CD1c-positive myeloid dendritic cell (primary cell): ENCODE data around the gene DPH7.
A peak's percentile ranks its signal among the peaks of the same experiment; 100 is the strongest.
"Not testable (repeated sequence)": the region's sequence is repeated elsewhere in the genome, so short reads cannot be mapped to it uniquely, and the experiment has no call there.

Experiments
- DNase-seq: peaks from one replicate; pipeline ENCODE4 v3.0.0-alpha.2; 2016; ENCODE audit errors: extremely low spot score

The DPH7 gene

DNA sequence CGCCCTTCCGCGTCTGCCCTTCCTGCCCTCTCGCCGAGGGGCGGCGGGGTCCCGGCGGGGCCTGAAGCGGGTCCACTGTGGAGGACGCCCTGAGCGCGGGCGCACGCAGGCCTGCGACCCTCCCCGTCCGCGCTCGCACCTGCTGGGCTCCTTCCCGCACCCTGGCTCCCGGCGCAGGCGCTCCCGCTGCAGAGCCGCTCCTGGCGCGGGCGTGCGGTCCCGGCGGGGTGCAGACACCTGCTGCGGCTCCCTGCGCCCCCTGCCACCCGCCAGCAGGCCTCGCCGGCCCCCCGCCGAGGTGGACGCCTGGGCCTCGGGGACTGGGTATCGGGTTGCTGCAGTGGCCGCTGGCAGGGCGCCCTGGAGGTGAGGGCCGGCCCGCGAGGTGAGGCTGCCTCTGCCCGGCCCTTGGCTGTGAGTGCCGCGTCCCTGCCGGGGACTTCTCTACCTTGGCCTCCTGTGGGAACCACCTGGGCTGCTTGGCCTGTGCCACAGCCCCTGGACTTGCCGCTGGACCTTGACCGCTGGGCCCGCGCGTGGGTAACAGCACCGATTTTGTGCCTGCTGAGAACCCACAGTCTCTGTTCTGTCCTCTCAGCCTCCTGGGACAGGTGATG is 27.4 kb upstream of the DPH7 start:
- DNase-seq, result no peak

DNA sequence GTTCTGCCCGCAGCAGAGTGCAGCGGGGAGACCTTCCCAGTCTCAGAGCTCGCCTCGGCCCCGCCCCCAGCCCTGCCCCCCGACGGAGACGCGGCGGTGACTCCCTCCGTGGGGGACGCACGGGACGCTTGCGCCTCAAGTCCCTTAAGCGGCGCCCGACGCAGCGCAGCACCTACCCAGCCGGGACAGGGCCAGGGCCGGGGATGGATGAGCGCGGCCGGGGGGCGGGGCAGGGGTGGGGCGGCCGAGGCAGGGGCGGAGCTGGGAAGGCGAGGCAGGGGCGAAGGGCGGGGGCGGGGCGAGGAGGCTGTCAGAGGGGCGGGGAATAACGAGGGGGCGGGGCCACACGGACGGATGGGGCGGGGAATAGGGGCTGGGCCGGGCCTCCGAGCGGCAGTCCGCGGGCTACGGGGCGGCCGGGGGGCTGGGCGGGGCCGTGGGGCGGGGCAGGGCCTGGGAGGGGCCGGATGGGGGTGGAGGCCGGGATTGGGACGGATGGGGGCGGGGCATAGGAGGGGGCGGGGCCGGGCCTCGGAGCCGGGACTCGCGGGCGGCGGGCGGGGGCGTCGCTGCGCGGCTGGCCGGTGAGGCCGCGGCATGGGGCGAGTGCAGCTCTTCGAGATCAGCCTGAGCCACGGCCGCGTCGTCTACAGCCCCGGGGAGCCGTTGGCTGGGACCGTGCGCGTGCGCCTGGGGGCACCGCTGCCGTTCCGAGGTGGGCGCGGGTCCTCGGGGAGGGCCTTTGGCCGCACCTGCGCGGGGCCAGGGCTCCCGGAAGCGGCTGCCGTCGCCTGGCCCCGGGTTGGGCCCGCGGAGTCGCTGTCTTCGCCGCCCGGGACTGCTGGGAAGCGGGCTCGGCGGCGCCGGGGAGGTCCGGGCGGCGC is 26.6 kb upstream of the DPH7 start, which contains the start of gene ARRDC1:
TSS of gene ARRDC1 (plus strand) at position 566 of the 884 bp plus-strand sequence. CDS start at position 598, 32 bp downstream.
- peak; percentile 97 for DNase-seq

DNA sequence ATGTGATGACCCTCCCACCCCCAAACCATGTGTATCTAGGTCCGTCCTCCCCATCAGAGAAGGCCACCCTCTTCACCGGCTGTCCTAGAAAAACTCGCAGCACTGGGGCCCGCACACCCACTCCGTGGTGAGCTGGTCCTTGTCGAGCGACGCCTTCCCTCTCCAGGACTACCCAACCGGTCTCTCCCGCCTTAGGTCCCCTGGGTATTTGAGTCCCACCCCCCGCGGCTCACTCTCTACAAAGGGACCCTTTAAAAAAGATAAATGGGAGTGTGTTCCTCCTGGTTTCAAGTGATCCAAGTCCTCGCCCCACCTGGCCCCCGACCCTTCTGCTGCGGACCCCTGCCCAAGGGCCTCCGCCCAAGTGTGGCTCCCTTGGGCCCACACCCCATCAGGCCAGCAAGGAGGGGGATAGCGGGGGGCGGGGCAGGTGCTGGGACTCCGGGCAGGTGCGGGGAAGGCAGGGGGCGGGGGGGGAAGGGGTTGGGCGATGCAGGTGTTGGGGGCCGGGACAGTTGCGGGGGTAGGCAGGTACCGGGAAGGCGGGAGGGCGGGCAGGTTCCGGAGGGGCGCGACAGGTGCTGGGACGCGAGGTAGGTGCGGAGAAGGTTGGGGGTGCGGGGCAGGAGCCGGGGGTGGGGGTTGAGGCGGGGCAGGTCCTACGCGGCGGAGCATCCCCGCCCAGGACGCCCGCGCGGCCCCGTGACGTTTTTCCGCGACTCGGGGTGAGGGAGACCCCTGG is 25.8 kb upstream of the DPH7 start:
- no peak for DNase-seq

DNA sequence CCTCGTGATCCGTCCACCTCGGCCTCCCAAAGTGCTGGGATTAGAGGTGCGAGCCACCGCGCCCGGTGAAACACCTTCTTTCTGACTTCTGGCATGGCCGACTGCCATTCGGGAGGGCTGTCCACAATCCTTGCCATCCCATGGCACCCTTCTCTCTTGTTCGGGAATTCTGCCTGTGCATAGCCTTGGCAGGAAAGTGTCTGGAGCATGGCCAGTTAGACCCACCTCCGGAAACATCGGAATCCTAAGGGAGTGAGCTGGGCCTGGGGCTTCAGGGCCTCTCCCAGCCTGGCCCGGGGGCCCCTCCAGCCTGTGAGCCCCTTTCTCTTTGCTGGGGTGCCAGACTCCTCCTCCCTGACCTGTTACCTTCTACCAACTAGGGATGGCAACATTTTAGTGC is 25.2 kb upstream of the DPH7 start:
- DNase-seq, result no peak

DNA sequence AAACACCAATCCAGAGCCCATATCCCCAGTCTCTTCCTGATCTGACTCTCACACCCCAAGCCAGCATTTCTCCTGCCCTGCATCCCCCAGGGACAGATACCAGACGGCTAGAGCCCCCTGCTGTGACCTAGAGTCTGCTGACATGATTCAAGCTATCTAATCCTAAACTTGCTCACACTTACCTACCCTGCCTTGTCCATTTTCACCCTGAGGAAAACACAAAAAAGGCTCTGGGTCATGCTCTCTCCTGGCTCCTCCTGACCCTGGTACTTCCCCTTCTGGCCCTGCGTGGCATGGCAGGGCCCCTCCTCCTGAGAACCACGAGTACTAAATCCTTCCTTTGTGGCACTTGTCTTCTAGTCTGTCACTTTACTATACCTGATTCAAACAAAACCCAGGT is 23.9 kb upstream of the DPH7 start:
- DNase-seq, result peak; percentile 57

DNA sequence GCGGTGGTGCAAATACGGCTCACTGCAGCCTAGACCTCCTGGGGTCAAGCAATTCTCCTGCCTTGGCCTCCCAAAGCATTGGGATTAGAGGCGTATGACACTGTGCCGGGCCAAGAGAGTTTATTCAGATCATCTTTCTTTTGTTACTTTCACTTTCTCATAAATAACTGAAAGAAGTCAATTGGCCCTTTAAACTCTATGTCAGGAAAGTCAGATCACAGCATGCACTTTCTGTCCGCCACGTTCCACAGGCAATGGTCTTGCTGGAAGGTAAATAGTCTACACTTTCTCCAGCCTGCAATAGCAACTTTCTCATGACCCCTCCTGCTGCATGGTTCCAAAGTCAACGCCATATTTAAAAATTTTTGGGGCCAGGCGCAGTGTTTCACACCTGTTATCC is 20.2 kb upstream of the DPH7 start:
- DNase-seq, result no peak

DNA sequence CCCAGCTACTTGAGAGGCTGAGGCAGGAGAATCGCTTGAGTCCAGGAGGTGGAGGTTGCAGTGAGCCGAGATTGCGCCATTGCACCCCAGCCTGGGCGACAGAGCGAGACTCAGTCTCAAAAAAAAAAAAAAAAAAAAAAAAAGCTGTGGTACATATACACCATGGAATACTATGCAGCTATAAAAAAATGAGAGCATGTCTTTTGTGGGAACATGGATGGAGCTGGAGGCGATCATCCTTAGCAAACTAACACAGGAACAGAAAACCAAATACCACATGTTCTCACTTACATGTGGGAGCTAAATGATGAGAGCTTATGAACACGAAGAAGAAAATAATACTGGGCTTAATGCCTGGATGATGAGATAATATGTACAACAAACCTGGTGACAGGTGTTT is 17.9 kb upstream of the DPH7 start:
- DNase-seq, result not testable (repeated sequence)

DNA sequence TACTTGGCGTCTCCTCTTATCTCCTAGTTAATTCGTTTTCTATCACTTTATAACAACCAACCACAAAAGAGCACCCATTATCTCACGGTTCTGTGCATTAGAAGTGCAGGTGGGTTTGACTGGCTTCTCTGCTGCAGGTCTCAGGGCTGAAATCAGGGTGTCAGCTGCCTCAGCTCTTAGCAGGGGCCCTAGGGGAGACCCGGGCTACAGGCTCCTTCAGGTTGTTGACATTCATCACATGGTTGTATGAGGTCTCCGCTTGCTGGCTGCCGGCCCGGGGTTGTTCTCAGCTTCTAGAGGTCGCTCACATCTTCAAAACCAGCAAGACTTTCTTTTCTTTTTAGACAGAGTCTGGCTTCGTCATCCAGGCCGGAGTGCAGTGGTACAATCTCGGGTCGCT is 14.5 kb upstream of the DPH7 start:
- DNase-seq, result no peak

DNA sequence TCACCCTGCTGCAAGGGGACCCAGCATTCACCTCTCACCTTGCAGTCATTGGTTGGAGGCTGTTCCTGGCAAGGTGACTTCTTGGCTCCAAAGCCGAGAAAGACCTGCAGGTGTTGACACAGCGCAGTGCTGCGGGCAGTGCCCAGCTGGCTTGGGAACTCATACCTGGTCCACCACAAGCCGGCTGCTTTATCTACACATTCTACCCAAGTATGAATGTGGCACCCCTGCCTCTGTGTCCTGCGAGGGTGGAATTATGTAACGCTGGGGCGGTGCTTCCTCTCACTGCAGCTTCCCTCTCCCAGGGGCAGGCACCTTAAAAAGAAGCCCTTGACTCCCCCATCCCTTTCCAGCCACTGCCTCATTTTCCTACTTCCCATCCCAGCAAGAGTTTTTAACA is 14.0 kb upstream of the DPH7 start:
- peak; percentile 35 for DNase-seq

DNA sequence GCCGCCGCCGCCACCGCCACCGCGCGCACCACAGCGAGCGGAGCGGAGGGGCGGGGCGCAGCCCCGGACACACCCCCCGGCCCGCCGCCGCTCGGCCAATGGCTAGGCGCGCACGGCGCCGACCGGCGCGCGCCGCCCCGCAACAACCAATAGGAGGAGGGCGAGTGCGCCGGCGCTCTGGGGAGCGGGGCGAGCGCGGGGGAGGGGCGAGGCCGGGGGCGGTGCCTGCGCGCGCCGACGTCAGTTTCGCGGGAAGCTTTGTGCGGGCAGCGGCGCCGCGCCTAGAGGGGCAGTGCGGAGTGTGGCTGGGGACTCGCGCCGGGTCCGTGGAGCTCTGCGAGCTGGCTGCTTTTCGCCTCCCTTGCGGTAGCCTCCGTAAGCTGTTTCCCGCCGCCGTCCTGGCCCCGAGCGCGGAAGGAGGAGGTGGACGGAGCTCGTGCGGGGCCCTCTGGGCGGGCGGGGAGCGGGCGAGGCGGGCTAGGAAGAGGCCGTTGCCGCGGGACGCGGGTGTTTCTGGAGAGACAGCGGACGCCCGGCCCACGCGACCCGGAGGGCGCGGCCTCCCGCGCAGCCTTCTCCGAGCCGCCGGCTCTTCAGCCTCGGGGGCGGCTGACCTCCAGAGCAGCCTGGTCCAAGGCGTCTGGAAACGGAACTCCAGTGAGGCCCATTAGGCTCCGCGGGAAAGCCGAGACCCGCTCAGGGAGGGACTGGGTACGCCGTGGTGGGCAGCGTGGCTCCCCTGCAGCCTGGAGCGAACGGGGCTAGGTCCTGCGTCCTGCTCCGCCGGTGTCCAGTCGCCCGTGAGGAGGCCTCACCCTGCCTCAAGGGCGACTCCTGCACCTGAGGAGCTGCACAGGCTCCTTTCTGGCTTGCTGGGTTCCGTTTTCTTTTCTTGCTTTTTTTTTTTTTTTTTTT is 12.0 kb upstream of the DPH7 start, which contains the start of gene ZMYND19:
TSS of gene ZMYND19 (minus strand) at position 44 of the 915 bp plus-strand sequence. CDS start 249 bp downstream, outside the sequence.
- DNase-seq, result peak; percentile 96

DNA sequence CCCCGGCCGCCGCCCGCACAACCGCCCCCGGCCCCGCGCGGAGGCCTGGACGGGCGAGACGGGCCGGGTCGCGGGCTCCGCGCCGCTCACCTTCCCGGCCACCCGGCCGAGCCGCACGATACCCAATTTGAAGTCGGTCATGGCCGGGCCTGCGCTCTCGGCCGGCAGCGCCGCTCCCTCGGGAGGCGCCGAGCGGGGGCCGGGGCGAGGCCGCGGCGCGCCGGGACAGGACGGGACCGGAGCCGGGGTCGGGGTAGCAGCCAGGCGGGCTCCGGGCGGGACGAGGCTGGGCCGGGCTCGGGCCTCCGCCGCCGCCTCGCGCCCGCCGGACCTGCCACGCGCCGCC is 11.4 kb upstream of the DPH7 start:
- DNase-seq, result no peak

DNA sequence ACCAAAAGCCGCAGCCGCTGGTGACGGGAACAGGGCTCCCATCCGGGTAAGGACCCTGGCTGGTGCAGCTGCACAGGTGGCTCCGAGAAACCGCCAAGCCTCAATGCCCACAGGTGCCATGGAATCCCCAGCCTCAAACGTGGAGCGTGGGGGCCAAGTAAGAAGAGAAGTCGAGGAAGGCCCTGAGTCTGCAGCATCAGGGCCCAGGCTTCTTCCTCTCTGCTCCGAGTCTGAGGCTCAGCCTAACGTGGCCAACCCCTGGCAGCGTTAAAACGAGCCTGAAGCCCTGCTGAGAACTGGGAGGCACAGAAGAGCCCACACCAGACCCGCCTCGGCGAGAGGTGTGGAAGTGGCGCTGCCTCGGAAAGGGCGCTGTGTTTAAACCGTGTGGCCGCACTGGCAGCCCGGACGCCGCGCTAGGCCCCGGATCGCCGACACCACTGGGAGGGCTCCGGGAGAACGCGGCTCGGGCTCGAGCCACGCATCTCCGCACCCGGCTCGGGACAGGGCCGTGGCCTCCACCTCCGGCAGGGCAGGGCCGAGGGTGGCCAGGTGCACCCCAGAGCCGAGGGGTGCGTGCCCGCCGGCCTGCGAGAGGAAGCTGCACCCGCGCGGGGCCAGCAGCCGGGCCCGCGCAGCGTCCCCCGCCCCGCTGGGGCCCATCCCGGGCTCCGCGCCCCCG is 10.9 kb upstream of the DPH7 start:
- peak; percentile 20 for DNase-seq

DNA sequence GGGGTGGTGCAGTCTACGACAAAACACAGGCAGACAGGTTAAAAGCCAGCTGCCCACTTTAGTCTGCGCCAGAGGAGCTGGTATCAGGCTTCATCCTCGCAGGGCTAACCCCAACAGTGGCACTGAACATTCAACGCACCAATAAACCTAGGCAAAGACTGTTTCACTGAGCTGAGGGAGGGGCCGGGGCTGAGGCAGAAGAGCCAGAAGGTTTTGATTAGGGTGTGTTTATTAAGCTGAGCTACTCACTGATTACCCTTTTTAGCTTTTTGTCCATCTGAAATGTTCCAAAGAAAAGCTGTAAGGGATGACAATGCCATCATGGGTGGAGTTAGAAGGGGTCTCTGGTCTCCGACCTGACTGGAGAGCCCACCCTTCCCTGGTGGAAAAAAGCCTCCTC is 10.2 kb upstream of the DPH7 start:
- no peak for DNase-seq

DNA sequence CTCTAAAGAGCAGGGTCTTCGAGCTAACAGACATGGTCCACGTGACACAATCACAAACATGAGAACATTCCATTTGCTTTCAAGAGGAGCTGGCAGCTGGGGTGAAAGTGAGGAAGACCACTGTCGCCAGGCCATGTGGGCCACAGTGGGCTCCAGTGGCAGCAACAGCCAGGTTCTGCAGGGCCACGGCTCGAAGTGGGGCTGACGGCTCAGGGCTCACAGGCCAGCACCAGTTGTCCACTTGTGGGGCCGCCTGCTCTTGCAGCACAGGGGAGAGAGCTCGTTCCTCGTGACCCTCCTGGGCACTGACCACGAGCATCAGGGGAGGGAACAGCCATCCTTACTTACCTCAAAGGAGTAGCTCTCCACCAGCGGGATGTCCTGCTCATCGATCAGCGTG is 9.6 kb upstream of the DPH7 start:
- no peak for DNase-seq

DNA sequence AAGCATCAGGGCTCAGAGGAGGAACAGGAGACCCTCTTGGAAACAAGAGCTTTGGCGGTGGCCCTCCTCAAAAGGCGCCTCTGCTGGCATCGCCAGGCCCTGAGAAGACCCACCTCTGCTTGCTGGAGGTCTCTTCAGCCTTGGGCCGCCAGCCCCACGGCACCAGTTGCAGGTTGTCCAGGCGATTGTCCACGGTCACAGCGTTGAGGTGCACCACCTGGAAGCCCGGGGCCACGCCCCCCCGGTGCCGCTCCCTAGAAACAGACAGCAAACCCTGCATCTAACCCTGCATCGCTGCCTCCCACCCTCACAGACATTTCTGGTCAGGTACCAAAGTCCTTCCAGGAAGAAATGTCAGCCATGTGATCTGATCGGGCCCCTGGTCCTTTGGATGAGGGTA is 8.1 kb upstream of the DPH7 start:
- no peak for DNase-seq

DNA sequence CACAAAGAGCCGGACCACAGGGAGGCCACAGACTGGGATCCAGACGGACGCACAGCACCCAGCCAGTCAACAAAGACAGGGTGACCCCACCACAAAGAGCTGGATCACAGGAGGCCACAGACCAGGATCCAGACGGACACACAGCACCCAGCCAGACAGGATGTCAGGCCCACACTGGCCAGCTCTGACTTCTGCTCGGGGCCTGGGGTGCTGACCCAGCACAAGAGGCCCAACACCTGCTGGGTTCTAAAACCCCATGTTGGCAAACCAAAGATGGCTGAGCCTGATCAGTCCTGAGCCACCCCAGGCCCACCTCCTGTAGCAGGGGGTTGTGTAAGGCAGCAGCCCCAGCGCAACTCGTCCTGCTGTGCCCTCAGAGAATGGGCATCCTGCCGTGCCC is 5.2 kb upstream of the DPH7 start:
- no peak for DNase-seq

DNA sequence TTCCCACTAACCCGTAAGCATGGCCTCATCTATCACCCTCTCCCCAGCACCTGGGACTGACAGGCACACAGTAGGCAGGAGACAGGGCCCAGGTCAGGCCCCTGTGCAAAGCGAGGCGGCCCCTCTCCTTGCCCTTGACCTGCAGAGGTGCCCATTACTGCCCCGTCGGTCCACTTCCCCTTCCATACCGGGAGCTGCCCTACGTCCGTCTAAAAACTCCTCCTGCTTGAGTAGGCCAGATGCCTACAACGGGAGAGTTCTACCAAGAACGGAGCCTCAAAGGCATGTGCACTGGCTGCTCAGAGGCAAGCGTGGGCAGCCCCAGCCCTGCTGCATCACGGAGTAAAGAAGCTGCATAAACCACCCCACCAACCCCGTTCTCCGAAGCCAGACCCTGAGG is 4.6 kb upstream of the DPH7 start:
- no peak for DNase-seq

DNA sequence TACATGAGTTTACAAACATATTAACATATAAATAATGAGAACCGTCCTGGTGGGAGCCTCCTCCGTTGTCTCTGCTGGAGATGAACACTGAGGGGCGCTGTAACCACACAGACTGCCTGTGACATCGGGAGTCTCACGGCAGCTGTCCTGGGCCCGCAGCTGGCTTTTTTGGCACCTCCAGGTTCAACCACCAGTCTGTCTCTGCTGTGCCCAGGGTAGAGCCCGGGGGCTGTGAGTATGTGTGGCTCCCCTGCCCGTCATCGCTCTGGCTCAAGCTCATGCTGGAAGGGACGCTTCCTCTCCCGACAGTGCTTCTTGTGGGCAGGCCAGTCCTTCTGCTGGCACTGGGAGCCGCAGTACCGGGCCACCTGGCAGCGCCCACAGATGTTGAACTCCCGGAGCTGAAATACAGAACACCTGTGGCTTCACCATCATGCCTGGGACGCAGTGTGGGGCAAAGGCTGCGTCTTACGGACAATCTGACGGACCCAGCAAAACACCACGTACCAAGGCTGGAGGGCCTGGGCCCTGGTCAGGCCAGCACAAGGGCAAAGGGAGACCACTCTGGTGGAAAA is 3.6 kb upstream of the DPH7 start:
- no peak for DNase-seq

DNA sequence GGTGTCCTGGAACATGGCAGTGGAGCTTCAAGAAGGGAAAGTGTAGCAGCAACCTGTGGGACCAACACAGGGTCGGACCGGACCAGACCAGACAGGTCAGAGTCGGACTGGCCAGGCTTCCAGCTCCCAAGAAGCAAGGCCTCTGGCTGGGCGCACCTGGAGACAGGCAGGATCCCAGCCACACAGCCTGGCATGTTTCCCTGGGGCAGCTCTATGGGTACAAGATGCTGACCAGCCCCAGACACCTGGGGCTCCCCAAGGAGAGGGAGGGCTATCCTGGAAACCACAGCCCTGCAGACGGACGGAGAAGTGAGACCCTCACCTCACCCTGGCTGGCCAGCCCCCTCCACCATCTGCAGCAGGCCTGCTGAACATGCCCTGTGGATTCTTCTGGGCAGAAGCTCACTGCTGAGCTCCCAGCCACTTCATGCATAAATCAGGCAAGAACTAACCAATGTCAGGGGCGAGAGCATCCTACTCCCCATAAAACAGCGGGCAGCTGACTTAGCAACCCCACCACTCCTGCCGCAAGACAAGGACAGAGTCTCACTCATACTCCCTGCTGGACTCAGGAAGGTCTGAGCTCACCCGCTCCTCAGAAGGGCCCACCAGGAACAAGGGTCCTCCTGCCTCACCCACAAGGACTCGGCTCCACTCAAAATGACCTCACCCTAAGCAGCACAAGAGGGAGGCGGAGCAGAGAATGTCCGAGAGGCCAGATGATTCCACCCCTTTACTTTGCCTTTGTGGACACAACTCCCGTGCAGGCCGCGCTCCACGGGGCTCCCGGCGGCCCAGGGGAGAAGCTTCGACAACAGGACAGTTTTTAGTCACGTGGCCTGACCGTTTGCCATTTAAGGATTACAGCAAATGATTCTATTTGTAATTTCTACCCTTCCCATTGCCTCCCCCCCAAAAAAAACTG is 2.9 kb upstream of the DPH7 start:
- DNase-seq, result no peak

DNA sequence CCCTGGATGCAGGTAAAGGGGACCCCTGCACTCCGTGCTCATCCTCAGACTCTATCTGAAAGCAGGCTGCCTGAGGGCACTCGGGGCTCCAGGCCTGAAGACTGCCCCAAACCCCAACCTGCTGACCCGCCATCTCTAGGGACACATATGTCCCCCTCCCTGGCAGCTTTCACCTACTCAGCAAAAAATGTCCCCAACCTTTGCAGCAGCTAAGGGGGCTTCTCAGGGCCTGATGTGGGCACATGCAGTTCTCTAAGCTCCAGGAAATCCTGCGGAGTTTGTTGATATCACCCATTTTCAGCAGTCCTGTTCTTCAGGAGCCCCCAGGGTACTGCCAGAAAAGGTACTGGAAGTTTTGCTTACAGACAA is 2.2 kb upstream of the DPH7 start:
- no peak for DNase-seq
